A549 (cell line): ENCODE data around the gene RHBDD3.

Source experiments
- EHMT2 ChIP-seq: fragments of 200-600 bp; sonication (generic); IDR thresholded peaks from 2 replicates; pipeline ENCODE4 v1.6.1; 2016; ENCODE audit warnings: antibody characterized with exemption, low read depth, mild to moderate bottlenecking, moderate library complexity
- JUN ChIP-seq, 2 experiments: fragments of >200 bp; sonication (Bioruptor Twin); formaldehyde crosslinking; IDR thresholded peaks; 2 replicates in 1 of 2; 3 replicates in 1 of 2; pipeline ENCODE4 v1.6.1; 2016 to 2017
- KDM1A ChIP-seq: fragments of 200-600 bp; sonication (generic); IDR thresholded peaks from 2 replicates; pipeline ENCODE4 v1.6.1; 2016; ENCODE audit warnings: low read depth, mild to moderate bottlenecking
- NFE2L2 ChIP-seq: fragments of 150-350 bp; conservative IDR thresholded peaks from 2 replicates; pipeline ENCODE4 v1.6.1; 2014; ENCODE audit warnings: low read length
- NPAS2 ChIP-seq: fragments of 250-450 bp; sonication (Bioruptor Pico); IDR thresholded peaks from 2 replicates; pipeline ENCODE4 v1.8.0; 2022; ENCODE audit warnings: mild to moderate bottlenecking, moderate library complexity, borderline replicate concordance
- NR3C1 ChIP-seq: fragments of >200 bp; sonication (Bioruptor Twin); formaldehyde crosslinking; IDR thresholded peaks from 3 replicates; pipeline ENCODE4 v1.6.1; 2017
- PHF8 ChIP-seq: fragments of 200-600 bp; sonication (generic); IDR thresholded peaks from 2 replicates; pipeline ENCODE4 v1.6.1; 2016; ENCODE audit warnings: low read depth, mild to moderate bottlenecking, antibody characterized with exemption, moderate library complexity, borderline replicate concordance
- TF ChIP-seq, protein P1 (sequence below): fragments of 150-350 bp; IDR thresholded peaks from 2 replicates; pipeline ENCODE4 v1.6.1; 2014; ENCODE audit warnings: low read depth, mild to moderate bottlenecking, low read length
- TF ChIP-seq, protein P2 (sequence below): fragments of >200 bp; sonication (Bioruptor Twin); formaldehyde crosslinking; IDR thresholded peaks from 3 replicates; pipeline ENCODE4 v1.5.1; 2016
- TF ChIP-seq, protein P3 (sequence below): fragments of 450-650 bp; IDR thresholded peaks from 2 replicates; pipeline ENCODE4 v1.6.1; 2014; ENCODE audit warnings: antibody characterized with exemption
- TF ChIP-seq, protein P4 (sequence below): IDR thresholded peaks from 2 replicates; pipeline ENCODE4 v1.6.1; 2012
- TF ChIP-seq, protein P5 (sequence below): fragments of 200-600 bp; sonication (generic); IDR thresholded peaks from 2 replicates; pipeline ENCODE4 v1.6.1; 2016; ENCODE audit warnings: antibody characterized with exemption, mild to moderate bottlenecking, moderate library complexity

DNA sequence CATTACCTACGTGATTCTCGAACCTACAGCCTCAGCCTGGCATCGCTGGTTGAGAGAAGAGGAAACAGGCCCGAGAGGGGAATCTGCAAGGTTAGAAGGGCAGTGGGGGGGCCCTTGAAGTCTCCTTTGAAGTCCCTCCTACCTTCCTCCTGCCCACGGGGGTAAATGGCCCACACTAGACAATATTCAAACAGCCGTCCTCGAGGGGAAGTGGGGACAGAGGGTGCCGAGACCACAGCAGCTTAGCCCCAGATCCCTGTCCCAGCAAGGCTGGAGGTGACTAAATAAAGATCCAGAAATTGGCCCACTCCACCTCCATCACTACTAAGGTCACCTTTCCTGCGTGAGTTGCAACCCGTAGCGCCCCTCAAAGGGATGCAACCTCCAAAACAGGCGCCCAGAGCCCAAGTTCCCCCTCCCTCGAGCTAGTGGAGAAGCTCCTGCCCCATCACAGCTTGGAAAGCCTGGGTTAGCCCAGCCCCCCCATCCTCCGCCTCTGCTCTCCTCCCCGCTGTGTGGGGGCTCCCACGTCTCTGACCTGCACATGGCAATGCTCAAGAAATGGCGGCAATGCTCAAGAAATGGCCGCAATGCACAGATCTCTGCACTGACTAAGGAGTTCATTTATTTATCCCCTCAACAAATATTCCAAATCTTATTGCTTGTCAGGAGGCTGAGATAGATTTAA is 48.5 kb upstream of the RHBDD3 start:
- TF ChIP-seq, protein P1, sequence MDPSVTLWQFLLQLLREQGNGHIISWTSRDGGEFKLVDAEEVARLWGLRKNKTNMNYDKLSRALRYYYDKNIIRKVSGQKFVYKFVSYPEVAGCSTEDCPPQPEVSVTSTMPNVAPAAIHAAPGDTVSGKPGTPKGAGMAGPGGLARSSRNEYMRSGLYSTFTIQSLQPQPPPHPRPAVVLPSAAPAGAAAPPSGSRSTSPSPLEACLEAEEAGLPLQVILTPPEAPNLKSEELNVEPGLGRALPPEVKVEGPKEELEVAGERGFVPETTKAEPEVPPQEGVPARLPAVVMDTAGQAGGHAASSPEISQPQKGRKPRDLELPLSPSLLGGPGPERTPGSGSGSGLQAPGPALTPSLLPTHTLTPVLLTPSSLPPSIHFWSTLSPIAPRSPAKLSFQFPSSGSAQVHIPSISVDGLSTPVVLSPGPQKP: no peak
- TF ChIP-seq, protein P2, sequence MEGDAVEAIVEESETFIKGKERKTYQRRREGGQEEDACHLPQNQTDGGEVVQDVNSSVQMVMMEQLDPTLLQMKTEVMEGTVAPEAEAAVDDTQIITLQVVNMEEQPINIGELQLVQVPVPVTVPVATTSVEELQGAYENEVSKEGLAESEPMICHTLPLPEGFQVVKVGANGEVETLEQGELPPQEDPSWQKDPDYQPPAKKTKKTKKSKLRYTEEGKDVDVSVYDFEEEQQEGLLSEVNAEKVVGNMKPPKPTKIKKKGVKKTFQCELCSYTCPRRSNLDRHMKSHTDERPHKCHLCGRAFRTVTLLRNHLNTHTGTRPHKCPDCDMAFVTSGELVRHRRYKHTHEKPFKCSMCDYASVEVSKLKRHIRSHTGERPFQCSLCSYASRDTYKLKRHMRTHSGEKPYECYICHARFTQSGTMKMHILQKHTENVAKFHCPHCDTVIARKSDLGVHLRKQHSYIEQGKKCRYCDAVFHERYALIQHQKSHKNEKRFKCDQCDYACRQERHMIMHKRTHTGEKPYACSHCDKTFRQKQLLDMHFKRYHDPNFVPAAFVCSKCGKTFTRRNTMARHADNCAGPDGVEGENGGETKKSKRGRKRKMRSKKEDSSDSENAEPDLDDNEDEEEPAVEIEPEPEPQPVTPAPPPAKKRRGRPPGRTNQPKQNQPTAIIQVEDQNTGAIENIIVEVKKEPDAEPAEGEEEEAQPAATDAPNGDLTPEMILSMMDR: no peak
- TF ChIP-seq NR3C1 (no peak), PHF8 (no peak), JUN (IDR thresholded peaks at IDR 0.05) (no peak), EHMT2 (no peak), NFE2L2 (no peak), KDM1A (no peak), NPAS2 (CRISPR knock-in tag) (no peak)
- TF ChIP-seq, protein P3, sequence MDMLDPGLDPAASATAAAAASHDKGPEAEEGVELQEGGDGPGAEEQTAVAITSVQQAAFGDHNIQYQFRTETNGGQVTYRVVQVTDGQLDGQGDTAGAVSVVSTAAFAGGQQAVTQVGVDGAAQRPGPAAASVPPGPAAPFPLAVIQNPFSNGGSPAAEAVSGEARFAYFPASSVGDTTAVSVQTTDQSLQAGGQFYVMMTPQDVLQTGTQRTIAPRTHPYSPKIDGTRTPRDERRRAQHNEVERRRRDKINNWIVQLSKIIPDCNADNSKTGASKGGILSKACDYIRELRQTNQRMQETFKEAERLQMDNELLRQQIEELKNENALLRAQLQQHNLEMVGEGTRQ: no peak
- TF ChIP-seq, protein P4, sequence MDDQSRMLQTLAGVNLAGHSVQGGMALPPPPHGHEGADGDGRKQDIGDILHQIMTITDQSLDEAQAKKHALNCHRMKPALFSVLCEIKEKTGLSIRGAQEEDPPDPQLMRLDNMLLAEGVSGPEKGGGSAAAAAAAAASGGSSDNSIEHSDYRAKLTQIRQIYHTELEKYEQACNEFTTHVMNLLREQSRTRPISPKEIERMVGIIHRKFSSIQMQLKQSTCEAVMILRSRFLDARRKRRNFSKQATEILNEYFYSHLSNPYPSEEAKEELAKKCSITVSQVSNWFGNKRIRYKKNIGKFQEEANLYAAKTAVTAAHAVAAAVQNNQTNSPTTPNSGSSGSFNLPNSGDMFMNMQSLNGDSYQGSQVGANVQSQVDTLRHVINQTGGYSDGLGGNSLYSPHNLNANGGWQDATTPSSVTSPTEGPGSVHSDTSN: no peak
- TF ChIP-seq, protein P5, sequence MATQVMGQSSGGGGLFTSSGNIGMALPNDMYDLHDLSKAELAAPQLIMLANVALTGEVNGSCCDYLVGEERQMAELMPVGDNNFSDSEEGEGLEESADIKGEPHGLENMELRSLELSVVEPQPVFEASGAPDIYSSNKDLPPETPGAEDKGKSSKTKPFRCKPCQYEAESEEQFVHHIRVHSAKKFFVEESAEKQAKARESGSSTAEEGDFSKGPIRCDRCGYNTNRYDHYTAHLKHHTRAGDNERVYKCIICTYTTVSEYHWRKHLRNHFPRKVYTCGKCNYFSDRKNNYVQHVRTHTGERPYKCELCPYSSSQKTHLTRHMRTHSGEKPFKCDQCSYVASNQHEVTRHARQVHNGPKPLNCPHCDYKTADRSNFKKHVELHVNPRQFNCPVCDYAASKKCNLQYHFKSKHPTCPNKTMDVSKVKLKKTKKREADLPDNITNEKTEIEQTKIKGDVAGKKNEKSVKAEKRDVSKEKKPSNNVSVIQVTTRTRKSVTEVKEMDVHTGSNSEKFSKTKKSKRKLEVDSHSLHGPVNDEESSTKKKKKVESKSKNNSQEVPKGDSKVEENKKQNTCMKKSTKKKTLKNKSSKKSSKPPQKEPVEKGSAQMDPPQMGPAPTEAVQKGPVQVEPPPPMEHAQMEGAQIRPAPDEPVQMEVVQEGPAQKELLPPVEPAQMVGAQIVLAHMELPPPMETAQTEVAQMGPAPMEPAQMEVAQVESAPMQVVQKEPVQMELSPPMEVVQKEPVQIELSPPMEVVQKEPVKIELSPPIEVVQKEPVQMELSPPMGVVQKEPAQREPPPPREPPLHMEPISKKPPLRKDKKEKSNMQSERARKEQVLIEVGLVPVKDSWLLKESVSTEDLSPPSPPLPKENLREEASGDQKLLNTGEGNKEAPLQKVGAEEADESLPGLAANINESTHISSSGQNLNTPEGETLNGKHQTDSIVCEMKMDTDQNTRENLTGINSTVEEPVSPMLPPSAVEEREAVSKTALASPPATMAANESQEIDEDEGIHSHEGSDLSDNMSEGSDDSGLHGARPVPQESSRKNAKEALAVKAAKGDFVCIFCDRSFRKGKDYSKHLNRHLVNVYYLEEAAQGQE: no peak
